K562 (cell line): Measurements from ENCODE around the gene TXK. TPM values are rescaled to one million over a fixed set of nuclear protein-coding genes. Genes with fewer than 3 reads are reported as not detected.

Experiments used
- ARID3B ChIP-seq: fragments of 250-450 bp; sonication (Bioruptor Pico); IDR thresholded peaks from 2 replicates; pipeline ENCODE4 v1.4.0; 2020; ENCODE audit warnings: borderline replicate concordance
- BCL6 ChIP-seq: fragments of 250-450 bp; sonication (Bioruptor Pico); IDR thresholded peaks from 2 replicates; pipeline ENCODE4 v1.4.0; 2020
- EP300 ChIP-seq: IDR thresholded peaks from 2 replicates; pipeline ENCODE4 v1.6.1; 2012; ENCODE audit warnings: low read length, improper control_type of control experiment
- ETV1 ChIP-seq: fragments of 450-650 bp; conservative IDR thresholded peaks from 2 replicates; pipeline ENCODE4 v1.6.1; 2016; ENCODE audit warnings: missing genetic modification characterization, control low read depth, low read depth, missing compliant biosample characterization
- FOXP4 ChIP-seq: sonication (generic); formaldehyde crosslinking; IDR thresholded peaks from 2 replicates; pipeline ENCODE4 v1.8.0; 2022; ENCODE audit warnings: mild to moderate bottlenecking, missing genetic modification reagents, borderline replicate concordance
- KDM4B ChIP-seq, 2 experiments: fragments of 450-650 bp in 1 of 2; sonication (generic) in 1 of 2; IDR thresholded peaks; 2 replicates each; pipeline ENCODE4 v1.6.1; 2016 to 2017; ENCODE audit warnings: borderline replicate concordance in 2 of 2, antibody characterized with exemption in 1 of 2, low read depth in 1 of 2, mild to moderate bottlenecking in 1 of 2
- MLX ChIP-seq, 2 experiments: fragments of 450-650 bp in 1 of 2; sonication (generic) in 1 of 2; formaldehyde crosslinking; conservative IDR thresholded peaks; 2 replicates each; pipeline versions ENCODE4 v1.4.0 to v1.8.1; 2020 to 2022; ENCODE audit warnings: mild to moderate bottlenecking in 1 of 2, missing genetic modification reagents in 1 of 2
- MTF1 ChIP-seq: fragments of 250-450 bp; sonication (Bioruptor Pico); IDR thresholded peaks from 2 replicates; pipeline ENCODE4 v1.9.0; 2021; ENCODE audit warnings: moderate library complexity, mild to moderate bottlenecking, inconsistent platforms, borderline replicate concordance
- PRPF4 ChIP-seq: fragments of 200-400 bp; formaldehyde crosslinking; IDR thresholded peaks from one replicate; pipeline ENCODE4 v1.6.1; 2017; ENCODE audit warnings: low read length, low read depth, mild to moderate bottlenecking; ENCODE audit not compliant: insufficient read depth, poor library complexity, severe bottlenecking
- RBBP5 ChIP-seq: fragments of 200-600 bp; sonication (generic); IDR thresholded peaks from 2 replicates; pipeline ENCODE4 v1.6.1; 2012; ENCODE audit warnings: borderline replicate concordance, mild to moderate bottlenecking, low read length, control low read depth, inconsistent platforms; ENCODE audit not compliant: insufficient read depth, poor library complexity, severe bottlenecking
- SREBF2 ChIP-seq: sonication (generic); formaldehyde crosslinking; IDR thresholded peaks from 2 replicates; pipeline ENCODE4 v1.4.0; 2020; ENCODE audit warnings: mild to moderate bottlenecking, missing genetic modification reagents
- TEAD1 ChIP-seq, 2 experiments: fragments of 450-650 bp in 1 of 2; sonication (generic) in 1 of 2; formaldehyde crosslinking; IDR thresholded peaks; 2 replicates each; pipeline versions ENCODE4 v1.4.0 to v1.8.0; 2020 to 2022; ENCODE audit warnings: mild to moderate bottlenecking in 2 of 2, missing genetic modification reagents in 1 of 2
- TFAP4 ChIP-seq: sonication (generic); formaldehyde crosslinking; IDR thresholded peaks from 2 replicates; pipeline ENCODE4 v1.8.0; 2022; ENCODE audit warnings: missing genetic modification reagents, mild to moderate bottlenecking, moderate library complexity, borderline replicate concordance
- THAP7 ChIP-seq: fragments of 250-450 bp; sonication (Bioruptor Pico); IDR thresholded peaks from 2 replicates; pipeline ENCODE4 v1.5.0; 2021
- ZFP91 ChIP-seq: sonication (generic); formaldehyde crosslinking; IDR thresholded peaks from 2 replicates; pipeline ENCODE4 v1.8.0; 2022; ENCODE audit warnings: mild to moderate bottlenecking, missing genetic modification reagents
- ZNF830 ChIP-seq: fragments of 250-450 bp; sonication (Bioruptor Pico); IDR thresholded peaks from 2 replicates; pipeline ENCODE4 v1.5.0; 2021; ENCODE audit warnings: mild to moderate bottlenecking
- polyA plus RNA-seq, 8 experiments: library from polyadenylated mRNA; depleted of rRNA in 4 of 8; stranded (reverse) in 5 of 8; unstranded in 3 of 8; fragments of >200 nt; fragmentation: Nextera tagmentation in 2 of 8; fragmentation: Illumina TruSeq in 1 of 8; extraction: Ambion mirVana in 2 of 8; extraction: Trizol in 1 of 8; gene quantifications; 2 replicates each; pipeline versions ENCODE4 v1.2.1 to v1.2.3, GENCODE V29; 2011 to 2014; ENCODE audit warnings: inconsistent platforms in 1 of 8, missing spikeins in 1 of 8
- total RNA-seq, 7 experiments: library from RNA; depleted of rRNA in 6 of 7; stranded (reverse); fragments of >200 nt in 6 of 7; fragmentation: Illumina TruSeq in 2 of 7; extraction: Trizol in 2 of 7; gene quantifications; 2 replicates each; pipeline versions ENCODE4 v1.2.1 to v1.2.3, GENCODE V29; 2011 to 2021; ENCODE audit warnings: low replicate concordance in 1 of 7
- TF ChIP-seq, protein P1 (sequence below): sonication (generic); formaldehyde crosslinking; IDR thresholded peaks from 2 replicates; pipeline ENCODE4 v1.8.0; 2022; ENCODE audit warnings: missing genetic modification reagents, mild to moderate bottlenecking, borderline replicate concordance

TXK gene
- total and polyA plus RNA-seq, 9 of the 15 experiments (the other 6 are each of a cell fraction or from before 2014, with no cell fraction given), result 0.24 to 1.1 (median 0.45) TPM; not detected in 1

- TF ChIP-seq RBBP5 (no peak), ZFP91 (CRISPR knock-in tag) (no peak), TEAD1 (CRISPR knock-in tag; IDR thresholded peaks at IDR 0.05) (no peak), MLX (CRISPR knock-in tag; conservative IDR thresholded peaks at IDR 0.05) (no peak), ETV1 (tag) (no peak), MTF1 (CRISPR knock-in tag) (peak; percentile 96), KDM4B (IDR thresholded peaks at IDR 0.05; ENCODE audit: borderline replicate concordance in 2 of 2, low read depth in 1 of 2) (no peak), FOXP4 (CRISPR knock-in tag) (no peak), SREBF2 (CRISPR knock-in tag) (no peak), PRPF4 (no peak), ZNF830 (CRISPR knock-in tag) (no peak), EP300 (no peak), ARID3B (no peak), THAP7 (CRISPR knock-in tag) (no peak), TFAP4 (CRISPR knock-in tag) (no peak), BCL6 (no peak)
- TF ChIP-seq, protein P1, sequence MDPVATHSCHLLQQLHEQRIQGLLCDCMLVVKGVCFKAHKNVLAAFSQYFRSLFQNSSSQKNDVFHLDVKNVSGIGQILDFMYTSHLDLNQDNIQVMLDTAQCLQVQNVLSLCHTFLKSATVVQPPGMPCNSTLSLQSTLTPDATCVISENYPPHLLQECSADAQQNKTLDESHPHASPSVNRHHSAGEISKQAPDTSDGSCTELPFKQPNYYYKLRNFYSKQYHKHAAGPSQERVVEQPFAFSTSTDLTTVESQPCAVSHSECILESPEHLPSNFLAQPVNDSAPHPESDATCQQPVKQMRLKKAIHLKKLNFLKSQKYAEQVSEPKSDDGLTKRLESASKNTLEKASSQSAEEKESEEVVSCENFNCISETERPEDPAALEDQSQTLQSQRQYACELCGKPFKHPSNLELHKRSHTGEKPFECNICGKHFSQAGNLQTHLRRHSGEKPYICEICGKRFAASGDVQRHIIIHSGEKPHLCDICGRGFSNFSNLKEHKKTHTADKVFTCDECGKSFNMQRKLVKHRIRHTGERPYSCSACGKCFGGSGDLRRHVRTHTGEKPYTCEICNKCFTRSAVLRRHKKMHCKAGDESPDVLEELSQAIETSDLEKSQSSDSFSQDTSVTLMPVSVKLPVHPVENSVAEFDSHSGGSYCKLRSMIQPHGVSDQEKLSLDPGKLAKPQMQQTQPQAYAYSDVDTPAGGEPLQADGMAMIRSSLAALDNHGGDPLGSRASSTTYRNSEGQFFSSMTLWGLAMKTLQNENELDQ, result no peak
These were observed 13.9 kb downstream of the TXK start (continued) for GRCh38 chr4:48120132-48120531.
